Neural progenitor cell (in vitro differentiated cells): ENCODE results near the gene RNASE13.

Source experiments
- EZH2 ChIP-seq: fragments of 200-600 bp; sonication (generic); IDR thresholded peaks from 2 replicates; pipeline ENCODE4 v1.6.1; 2017; ENCODE audit warnings: antibody characterized with exemption, mild to moderate bottlenecking, moderate library complexity
- EZH2phosphoT487 ChIP-seq: fragments of 200-600 bp; sonication (generic); IDR thresholded peaks from 2 replicates; pipeline ENCODE4 v1.6.1; 2017; ENCODE audit warnings: antibody characterized with exemption
- TF ChIP-seq, protein P1 (sequence below): fragments of 200-600 bp; sonication (generic); IDR thresholded peaks from 2 replicates; pipeline ENCODE4 v1.5.1; 2017; ENCODE audit warnings: antibody characterized with exemption, mild to moderate bottlenecking

DNA sequence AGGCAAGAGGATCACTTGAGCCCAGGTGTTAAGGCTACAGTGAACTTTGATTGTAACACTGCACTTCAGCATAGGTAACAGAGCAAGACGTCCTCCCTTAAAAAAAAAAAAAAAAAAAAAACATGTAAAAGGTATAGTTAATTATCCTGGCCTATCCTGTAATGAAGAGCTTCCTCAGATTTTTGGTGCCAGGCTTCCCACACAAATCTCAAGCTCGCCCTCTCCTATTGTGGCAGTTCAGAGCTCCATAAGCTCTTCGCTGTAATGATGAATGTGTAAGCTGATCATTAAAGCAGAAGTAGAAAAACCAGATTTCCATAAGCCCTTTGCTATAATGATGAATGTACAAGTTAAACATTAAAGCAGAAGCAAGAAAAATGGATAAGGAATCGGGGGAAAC, 37.5 kb downstream of the RNASE13 start:
- TF ChIP-seq, protein P1, sequence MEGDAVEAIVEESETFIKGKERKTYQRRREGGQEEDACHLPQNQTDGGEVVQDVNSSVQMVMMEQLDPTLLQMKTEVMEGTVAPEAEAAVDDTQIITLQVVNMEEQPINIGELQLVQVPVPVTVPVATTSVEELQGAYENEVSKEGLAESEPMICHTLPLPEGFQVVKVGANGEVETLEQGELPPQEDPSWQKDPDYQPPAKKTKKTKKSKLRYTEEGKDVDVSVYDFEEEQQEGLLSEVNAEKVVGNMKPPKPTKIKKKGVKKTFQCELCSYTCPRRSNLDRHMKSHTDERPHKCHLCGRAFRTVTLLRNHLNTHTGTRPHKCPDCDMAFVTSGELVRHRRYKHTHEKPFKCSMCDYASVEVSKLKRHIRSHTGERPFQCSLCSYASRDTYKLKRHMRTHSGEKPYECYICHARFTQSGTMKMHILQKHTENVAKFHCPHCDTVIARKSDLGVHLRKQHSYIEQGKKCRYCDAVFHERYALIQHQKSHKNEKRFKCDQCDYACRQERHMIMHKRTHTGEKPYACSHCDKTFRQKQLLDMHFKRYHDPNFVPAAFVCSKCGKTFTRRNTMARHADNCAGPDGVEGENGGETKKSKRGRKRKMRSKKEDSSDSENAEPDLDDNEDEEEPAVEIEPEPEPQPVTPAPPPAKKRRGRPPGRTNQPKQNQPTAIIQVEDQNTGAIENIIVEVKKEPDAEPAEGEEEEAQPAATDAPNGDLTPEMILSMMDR, result no peak
- TF ChIP-seq EZH2 (no peak), EZH2phosphoT487 (no peak)
